ENCODE data around the gene FCN1. TPM values are rescaled to one million over a fixed set of nuclear protein-coding genes. Genes with fewer than 3 reads are reported as not detected.
A peak's percentile ranks its signal among the peaks of the same experiment; 100 is the strongest.

FCN1 gene
- total RNA-seq, 1 donor from 2014 or later: not detected

DNA sequence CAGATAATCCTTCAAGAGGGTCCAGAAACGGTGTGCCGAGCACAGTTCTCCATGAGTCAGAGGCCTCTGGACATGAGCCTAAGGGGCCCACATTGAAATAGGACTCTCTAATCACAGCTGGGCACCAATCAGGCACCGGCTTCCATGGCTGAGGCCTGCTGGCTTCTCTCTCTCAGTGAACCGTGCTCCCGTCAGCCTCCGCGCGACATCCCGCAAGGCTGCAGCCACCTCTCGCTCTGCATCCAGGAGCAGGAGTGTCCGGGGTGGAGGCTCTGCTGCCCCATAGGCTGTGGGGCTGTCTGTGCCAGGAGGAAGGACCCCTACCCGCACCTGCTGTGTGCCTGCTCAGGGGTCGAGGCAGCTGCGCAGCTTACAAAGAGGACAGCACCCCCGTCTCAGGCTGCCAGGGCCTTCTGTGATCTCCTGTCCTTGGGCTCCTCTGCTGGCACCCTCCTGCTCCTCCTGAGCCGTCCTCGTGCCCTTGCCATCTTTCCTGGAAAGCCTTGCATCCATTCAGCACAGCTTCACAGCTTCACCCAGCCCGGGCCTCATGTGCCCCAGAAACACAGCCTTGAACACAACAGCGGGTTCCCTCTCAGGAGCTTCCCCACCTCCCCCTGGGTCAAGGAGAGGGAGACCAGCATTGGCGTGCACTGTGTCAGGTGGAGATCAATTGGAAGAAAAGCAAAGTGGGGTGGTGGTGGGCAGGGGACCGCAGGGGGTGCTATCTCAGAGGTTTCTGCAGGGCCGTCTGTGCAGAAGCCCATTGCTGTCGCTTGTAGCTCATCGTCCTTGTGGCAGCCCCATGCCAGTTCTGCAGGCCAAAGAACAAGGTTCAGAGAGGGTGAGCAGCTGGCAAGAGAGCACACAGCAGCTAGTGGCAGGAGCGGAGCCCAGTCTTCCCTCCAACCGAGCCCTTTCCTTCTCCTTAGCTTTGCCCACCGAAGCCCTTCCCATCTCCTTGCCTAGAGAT, 22.8 kb upstream of the FCN1 start:
- H3K27me3 ChIP-seq (ENCODE audit: control insufficient read depth, insufficient read depth, low read length): no peaks in the 10 kb centered on the region
- H3K36me3 ChIP-seq (ENCODE audit: control insufficient read depth, insufficient read depth, low read length): no peaks in the 10 kb centered on the region
- DNase-seq (ENCODE audit: low read depth) (no peak), FAIRE-seq (no peak)
- H3K4me3 ChIP-seq (ENCODE audit: low read depth, low read length): no peak overlapping the region
- TF ChIP-seq, protein P1, sequence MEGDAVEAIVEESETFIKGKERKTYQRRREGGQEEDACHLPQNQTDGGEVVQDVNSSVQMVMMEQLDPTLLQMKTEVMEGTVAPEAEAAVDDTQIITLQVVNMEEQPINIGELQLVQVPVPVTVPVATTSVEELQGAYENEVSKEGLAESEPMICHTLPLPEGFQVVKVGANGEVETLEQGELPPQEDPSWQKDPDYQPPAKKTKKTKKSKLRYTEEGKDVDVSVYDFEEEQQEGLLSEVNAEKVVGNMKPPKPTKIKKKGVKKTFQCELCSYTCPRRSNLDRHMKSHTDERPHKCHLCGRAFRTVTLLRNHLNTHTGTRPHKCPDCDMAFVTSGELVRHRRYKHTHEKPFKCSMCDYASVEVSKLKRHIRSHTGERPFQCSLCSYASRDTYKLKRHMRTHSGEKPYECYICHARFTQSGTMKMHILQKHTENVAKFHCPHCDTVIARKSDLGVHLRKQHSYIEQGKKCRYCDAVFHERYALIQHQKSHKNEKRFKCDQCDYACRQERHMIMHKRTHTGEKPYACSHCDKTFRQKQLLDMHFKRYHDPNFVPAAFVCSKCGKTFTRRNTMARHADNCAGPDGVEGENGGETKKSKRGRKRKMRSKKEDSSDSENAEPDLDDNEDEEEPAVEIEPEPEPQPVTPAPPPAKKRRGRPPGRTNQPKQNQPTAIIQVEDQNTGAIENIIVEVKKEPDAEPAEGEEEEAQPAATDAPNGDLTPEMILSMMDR (IDR thresholded peaks at IDR 0.05; ENCODE audit: insufficient read depth, low read length, severe bottlenecking): no peak

DNA sequence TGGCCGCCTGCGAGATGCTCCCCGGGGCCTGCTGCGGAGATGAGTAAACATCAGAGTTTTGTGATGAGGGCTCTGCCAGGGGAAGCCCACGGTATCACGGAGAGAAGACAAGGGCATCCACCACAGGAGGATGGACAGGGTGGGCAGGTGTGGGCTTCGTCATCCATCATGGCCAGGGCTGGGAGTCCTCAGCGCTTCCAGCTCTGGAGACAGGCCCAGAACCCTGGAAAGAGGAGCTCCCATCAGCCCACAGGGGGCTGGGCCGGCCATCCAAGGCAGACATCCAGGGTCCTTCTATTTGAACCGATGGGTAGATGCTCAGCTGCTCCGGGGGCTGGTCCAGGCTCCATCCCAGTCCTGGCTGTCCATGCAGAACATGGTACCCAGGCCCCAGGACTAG, 22.1 kb upstream of the FCN1 start:
- no peak for DNase-seq (ENCODE audit: low read depth)
- no peak for FAIRE-seq
- TF ChIP-seq, protein P1 (IDR thresholded peaks at IDR 0.05; ENCODE audit: insufficient read depth, low read length, severe bottlenecking): no peak
- no peaks in the 10 kb centered on the region for H3K36me3 ChIP-seq (ENCODE audit: control insufficient read depth, insufficient read depth, low read length)
- H3K27me3 ChIP-seq (ENCODE audit: control insufficient read depth, insufficient read depth, low read length): no peaks in the 10 kb centered on the region
- no peak overlapping the region for H3K4me3 ChIP-seq (ENCODE audit: low read depth, low read length)

- H3K27me3 ChIP-seq (ENCODE audit: control insufficient read depth, insufficient read depth, low read length): no peaks in the 10 kb centered on the region
- H3K4me3 ChIP-seq (ENCODE audit: low read depth, low read length): no peak overlapping the region
- FAIRE-seq (no peak), DNase-seq (ENCODE audit: low read depth) (peak; percentile 9)
- TF ChIP-seq, protein P1 (IDR thresholded peaks at IDR 0.05; ENCODE audit: insufficient read depth, low read length, severe bottlenecking): no peak
- H3K36me3 ChIP-seq (ENCODE audit: control insufficient read depth, insufficient read depth, low read length): no peaks in the 10 kb centered on the region
Observed at GRCh38 chr9:134939080-134939733, 21.5 kb upstream of the FCN1 start.

- FAIRE-seq: no peak
- H3K27me3 ChIP-seq (ENCODE audit: control insufficient read depth, insufficient read depth, low read length): no peaks in the 10 kb centered on the region
Observed at GRCh38 chr9:134938346-134939079, 20.8 kb upstream of the FCN1 start.

DNA sequence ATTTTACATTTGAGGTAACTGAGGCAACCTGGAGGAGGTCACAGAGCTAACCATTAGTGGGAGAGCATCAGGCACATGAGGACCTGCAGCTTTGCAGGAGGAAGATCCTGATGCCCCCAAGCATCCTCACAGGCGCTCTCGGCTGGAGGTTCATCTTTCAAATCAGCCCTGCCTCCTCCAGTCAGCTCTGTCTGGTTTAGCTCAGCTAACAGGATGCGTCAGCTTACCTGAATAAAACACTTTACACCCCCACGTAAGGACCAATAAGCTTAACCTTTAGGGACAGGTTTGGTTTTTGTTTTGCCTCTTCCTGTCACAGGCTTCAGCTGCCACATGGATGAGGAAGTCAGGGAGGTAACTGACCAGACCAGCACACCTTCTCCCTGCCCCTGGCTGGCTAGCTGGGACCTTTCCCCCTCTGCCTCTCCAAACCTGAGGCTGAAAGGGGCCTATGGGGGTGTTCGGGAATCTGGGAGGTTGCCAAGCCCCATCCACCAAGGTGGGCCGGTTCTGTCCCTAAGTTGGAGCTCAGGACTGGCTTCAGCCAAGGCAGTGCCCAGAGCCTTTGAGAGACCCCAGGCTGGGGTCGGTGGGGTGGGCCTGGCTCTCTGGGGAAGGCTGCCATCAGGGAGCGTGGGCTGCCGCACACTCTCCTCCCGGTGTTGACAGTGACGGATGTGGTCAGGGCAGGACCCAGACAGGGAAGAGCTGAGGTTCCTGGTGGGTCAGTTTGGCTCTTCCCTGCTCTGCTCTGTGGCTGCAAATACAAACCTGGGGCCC, 20.0 kb upstream of the FCN1 start:
- FAIRE-seq (no peak), DNase-seq (ENCODE audit: low read depth) (no peak)
- Histone ChIP-seq H3K27me3 (ENCODE audit: control insufficient read depth, insufficient read depth, low read length) (no peaks in the 10 kb centered on the region), H3K36me3 (ENCODE audit: control insufficient read depth, insufficient read depth, low read length) (no peaks in the 10 kb centered on the region), H3K4me3 (ENCODE audit: low read depth, low read length) (no peak overlapping the region)
- TF ChIP-seq, protein P1 (IDR thresholded peaks at IDR 0.05; ENCODE audit: insufficient read depth, low read length, severe bottlenecking): no peak

More at GRCh38 chr9:134938346-134939079, 20.8 kb upstream of the FCN1 start:
- no peak for DNase-seq (ENCODE audit: low read depth)
- H3K36me3 ChIP-seq (ENCODE audit: control insufficient read depth, insufficient read depth, low read length): no peaks in the 10 kb centered on the region
- TF ChIP-seq, protein P1 (IDR thresholded peaks at IDR 0.05; ENCODE audit: insufficient read depth, low read length, severe bottlenecking): no peak
- no peak overlapping the region for H3K4me3 ChIP-seq (ENCODE audit: low read depth, low read length)
